Pons (tissue), 1 donor: Measurements from ENCODE around the gene SEM1.
"Not testable (repeated sequence)": the region's sequence is repeated elsewhere in the genome, so short reads cannot be mapped to it uniquely, and the experiment has no call there.

Experiments
- DNase-seq: peaks from one replicate; pipeline ENCODE4 v3.0.0-alpha.2; 2016; ENCODE audit warnings: low spot score

Gene SEM1

DNA sequence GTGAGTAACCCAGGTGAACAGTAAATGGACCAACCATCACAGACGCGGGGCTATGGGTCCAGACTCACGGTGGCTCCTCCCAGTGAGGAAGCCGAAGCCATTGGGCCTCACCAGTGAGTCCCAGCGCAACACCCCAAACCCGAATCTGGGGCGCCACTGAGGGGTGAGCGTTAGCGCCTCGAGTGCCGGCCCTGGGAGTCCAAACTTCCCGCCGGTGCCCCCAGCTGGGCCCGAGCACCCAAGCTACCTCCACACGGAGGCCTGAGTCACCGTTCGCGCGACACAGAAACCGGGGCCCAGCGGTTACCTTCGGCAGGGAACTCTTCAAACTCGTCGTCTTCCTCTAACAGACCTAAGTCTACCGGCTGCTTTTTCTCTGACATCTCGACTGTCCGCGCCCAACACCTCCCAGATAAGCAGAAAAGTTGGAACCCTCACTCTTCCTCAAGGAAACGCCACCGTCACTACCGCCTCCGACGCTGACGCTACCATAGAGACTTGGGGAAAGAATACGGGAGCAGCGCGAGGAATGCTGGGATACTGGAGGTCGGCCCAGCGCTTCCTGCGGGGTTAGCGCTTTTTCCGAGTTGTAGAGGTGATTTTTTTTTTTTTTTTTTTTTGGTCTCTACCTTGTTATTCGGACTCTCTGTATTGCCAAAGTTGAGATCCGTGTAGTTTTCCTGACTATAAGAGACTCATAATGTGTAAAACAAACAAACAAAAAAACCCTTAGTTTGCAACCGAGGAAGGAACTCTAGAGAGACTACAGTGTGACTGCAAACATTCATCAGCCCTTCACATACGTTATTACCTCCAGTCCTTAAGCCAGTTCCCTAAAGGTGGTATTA is at the start of gene SEM1:
Gene SEM1, minus strand, starts transcription at position 466 of the 848 bp plus-strand sequence. Its CDS starts 83 bp downstream, at position 383.
- DNase-seq: peak; percentile 87

DNA sequence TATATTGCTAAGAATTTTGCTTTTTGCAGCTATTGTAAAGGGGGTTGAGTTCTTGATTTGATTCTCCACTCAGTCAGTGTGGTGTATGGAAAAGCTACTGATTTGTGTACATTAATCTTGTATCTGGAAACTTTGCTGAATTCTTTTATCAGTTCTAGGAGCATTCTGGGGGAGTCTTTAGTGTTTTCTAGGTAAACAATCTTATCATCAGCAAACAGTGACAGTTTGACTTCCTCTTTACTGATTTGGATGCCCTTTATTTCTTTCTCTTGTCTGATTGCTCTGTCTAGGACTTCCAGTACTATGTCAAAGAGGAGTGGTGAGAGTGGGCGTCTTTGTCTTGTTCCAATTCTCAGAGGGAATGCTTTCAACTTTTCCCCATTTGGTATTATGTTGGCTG is 48.2 kb upstream of the SEM1 start:
- DNase-seq: not testable (repeated sequence)

DNA sequence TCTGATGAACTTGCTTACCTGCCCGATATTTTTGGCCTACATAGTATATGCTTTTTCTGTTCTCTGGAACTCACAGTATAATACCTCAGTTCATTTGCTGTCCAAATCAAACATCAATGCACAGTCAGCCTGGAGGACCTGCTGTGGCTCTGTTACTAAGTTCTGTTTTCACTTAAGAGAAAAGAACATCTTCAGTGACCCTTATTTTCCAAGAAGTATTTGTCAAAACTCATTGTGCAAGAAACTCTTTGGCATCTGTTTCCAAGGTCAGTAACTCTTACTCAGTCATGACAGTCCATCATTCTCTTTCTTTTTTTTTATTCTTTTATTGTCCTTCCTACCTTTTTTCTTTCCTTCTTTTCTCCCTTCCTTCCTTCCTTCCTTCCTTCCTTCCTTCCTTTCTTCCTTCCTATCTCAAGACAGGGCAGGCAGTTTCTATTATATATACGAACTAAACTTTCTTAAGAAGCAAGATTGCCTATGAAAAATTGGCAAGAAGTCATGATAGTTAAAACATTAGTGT is 37.8 kb upstream of the SEM1 start:
- DNase-seq: peak; percentile 1

- DNase-seq: no peak
Measured at GRCh38 chr7:96740130-96740529, 30.5 kb upstream of the SEM1 start.

DNA sequence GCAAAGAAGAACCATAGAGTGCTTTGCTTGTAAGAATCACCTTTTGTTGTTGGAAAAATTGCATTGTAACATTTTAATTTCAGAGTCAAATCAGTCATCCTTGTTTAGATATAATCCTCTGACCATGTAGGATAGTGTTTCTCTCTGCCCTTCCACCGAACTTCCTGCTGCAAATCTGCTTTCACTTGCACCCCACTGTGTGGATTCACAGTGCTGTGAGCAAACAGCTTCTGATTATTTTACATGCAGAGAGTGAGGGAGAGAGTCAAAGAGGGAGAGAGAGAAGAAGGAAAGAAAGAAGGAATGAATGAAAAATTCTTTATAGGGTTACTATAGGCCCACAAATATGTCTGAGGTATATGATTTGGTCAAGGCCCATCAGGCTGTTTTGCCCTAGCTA is 30.0 kb upstream of the SEM1 start:
- DNase-seq: no peak

GRCh38 chr7:96739167-96739566 is 29.5 kb upstream of the SEM1 start:
- DNase-seq: no peak

- DNase-seq: no peak
Measured at GRCh38 chr7:96738705-96739104, 29.1 kb upstream of the SEM1 start.

GRCh38 chr7:96737545-96738050 is 28.0 kb upstream of the SEM1 start:
- no peak for DNase-seq

DNA sequence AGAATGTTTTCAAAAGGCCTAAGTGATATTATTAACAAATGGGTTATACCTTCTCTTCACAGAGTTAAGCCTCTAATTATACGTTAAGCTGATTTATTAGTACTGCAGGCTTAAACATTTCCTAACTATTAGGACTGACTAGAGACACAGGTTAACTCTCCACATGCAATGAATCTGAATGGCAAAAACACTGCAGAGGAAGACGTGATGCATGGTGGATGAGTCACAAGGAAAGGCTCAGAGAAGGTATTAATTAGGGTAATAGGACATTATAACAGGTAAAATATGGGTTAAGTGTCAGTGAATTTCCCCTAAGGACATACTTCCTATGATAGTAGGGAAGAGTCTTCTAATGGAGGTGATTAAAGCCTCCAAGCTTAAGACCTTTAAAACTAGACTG is 24.7 kb upstream of the SEM1 start:
- DNase-seq: no peak

DNA sequence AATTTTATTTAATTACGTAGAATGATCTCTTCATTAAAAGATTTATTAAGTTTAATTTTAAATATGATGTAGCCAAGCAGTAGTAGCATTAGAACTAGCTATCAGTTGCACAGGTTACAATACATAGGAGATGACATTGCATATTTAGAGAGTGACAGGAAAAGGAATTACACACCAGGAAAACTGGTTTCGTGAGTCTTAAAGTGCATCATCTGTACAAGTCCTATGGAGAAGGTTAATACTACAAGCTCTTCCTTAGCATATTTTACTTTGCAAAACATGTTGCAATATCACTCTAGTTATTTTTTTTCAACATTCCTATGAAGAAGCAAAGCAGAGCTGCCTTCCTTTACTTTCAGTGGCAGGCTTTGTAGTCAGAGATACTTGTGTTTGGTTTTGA is 20.2 kb upstream of the SEM1 start:
- DNase-seq: no peak

GRCh38 chr7:96728139-96728538 is 18.5 kb upstream of the SEM1 start:
- DNase-seq: no peak

- no peak for DNase-seq
Measured at GRCh38 chr7:96727534-96728088, 18.0 kb upstream of the SEM1 start.

GRCh38 chr7:96723622-96724021 is 14.0 kb upstream of the SEM1 start:
- DNase-seq: no peak

DNA sequence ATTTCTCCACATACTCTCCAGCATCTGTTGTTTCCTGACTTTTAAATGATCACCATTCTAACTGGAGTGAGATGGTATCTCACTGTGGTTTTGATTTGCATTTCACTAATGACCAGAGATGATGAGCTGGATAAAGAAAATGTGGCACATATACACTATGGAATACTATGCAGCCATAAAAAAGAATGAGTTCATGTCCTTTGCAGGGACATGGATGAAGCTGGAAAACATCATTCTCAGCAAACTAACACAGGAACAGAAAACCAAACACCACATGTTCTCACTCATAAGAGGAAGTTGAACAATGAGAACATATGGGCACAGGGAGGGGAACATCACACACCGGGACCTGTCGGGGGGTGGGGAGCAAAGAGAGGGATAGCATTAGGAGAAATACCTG is 13.3 kb upstream of the SEM1 start:
- DNase-seq: not testable (repeated sequence)

DNA sequence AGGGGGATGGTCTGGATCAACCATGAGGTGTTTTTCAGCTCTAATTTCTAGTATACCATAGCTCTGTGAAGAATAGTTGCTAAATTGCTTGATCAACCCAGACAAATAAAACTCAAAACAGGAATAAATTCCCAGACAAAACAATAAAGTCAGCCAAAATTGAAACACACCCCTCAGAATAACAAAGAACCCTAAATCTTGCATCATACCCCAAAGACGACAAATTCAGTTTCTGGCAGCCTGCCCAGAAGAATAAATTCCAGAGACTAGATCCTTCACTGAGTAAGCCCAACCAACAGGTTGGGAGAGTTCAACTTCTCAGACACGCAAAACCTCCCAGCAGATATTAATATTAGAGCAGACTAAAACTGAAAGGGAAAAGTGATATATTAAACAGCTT is 11.2 kb upstream of the SEM1 start:
- DNase-seq: no peak

DNA sequence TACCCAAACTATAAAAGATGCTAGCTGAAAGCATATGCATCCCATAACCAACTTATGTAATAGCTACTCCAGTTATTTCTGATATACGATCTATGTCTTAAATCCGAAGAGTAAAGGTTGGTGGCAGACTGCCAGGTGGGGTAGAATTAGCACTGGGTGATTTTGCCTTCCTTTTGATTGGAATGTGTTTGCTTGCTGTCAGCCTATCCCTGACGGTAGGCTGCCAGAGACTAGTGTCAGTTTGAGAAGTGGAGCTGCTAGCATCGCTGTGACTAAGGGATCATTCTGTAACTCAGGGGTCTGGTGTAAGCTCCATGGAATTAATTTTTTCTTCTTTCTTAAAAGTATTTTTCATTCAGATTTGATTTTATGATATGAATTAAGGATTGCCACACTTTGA is 9.5 kb upstream of the SEM1 start:
- DNase-seq: no peak

DNA sequence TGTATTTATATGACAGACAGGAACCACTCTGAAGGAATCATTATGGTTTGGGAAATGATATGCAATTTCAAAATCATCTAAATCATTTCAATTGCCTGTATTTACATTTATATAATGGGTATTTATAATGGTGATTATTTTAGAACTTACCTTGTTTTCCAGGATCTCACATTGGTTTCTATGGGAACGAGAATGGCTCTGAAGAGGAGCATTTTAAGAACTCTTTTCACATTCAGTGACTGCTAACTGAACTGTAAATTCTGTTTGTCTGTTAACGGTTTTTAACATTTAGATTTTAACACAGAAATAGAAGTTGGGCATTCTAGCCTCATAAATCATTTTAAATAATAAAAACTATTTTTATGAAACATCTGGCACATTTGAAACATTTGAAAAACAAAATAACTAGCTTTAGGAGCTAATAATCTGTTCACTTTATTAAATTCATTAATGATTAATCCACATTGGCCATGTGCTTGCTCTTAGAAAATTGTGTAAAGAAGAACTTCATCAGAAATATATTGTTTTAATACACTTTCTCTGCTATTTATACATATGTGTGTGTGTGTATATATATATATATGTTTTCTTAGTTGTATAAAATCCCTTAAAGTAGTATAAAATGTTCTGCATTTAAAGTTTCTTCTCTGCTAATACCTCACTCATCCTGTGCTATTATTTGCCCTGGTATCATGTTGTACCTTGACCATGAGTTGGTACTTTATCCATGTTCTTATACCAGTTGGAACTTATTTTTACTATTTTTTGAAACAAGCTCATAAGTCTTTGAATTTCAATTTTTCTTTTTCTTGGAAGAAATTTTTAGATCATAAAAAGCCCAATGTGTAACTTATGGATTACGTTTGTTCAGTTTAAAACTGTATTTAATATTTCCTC is 8.7 kb upstream of the SEM1 start:
- DNase-seq: no peak

DNA sequence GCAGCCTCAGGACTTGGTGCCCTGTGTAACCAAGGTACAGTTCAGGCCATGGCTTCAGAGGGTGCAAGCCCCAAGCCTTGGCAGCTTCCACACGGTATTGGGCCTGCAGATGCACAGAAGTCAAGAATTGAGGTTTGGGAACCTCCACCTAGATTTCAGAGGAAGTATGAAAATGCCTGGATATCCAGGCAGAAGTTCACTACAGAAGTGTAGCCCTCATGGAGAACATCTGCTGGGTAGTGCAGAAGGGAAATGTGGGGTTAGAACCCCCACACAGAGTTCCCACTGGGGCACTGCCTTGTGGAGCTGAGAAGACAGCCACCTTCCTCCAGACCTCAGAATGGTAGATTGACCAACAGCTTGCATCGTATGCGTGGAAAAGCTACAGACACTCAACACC is 3.4 kb upstream of the SEM1 start:
- DNase-seq: no peak

DNA sequence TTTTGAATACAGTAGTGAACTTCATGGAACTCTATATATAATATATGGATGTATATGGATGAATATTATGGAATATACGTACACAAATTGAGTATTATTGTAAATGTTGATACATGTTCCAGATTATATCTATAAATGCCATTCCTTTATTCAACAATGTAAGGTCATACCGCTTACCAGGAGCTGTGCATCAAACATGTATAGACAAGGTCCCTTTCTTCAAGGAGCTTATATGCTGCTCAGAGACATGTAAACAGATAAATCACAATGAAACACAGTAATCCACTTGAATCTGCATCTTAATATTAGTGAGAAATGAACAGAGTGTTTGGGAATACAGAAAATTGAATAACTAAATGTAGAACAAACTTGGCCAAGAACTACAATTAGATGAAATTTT is 898 bp upstream of the SEM1 start:
- no peak for DNase-seq

- DNase-seq: peak; percentile 9
Measured at GRCh38 chr7:96708872-96709271, 774 bp downstream of the SEM1 start.

GRCh38 chr7:96707901-96708774 is 1.5 kb downstream of the SEM1 start:
- DNase-seq: no peak
